Kidney epithelial cell (primary cell): Measurements from ENCODE around the gene DPF3. TPM values are rescaled to one million over a fixed set of nuclear protein-coding genes. Genes with fewer than 3 reads are reported as not detected.

ENCODE experiments used
- DNase-seq: peaks from one replicate; pipeline ENCODE4 v3.0.0-alpha.2; 2010; ENCODE audit warnings: low read depth
- H3K27me3 ChIP-seq: 2 replicates; pipeline ENCODE4 v1.6.0; 2011; ENCODE audit warnings: low read length; ENCODE audit not compliant: control insufficient read depth, insufficient read depth
- H3K36me3 ChIP-seq: 2 replicates; pipeline ENCODE4 v1.5.1; 2011; ENCODE audit warnings: low read length; ENCODE audit not compliant: control insufficient read depth, insufficient read depth
- H3K4me3 ChIP-seq: 2 replicates; pipeline ENCODE4 v1.5.1; 2011; ENCODE audit warnings: low read depth, mild to moderate bottlenecking, control low read depth, low read length
- CTCF ChIP-seq: IDR thresholded peaks from 2 replicates; pipeline ENCODE4 v1.5.1; 2011; ENCODE audit warnings: mild to moderate bottlenecking, moderate library complexity, low read length, control low read depth, inconsistent platforms; ENCODE audit not compliant: insufficient read depth, poor library complexity, severe bottlenecking
- total RNA-seq: library from RNA; depleted of rRNA; stranded (reverse); fragments of >200 nt; gene quantifications from 2 replicates; pipeline ENCODE4 v1.2.3, GENCODE V29; 2015

Gene DPF3
- total RNA-seq, 1 donor from 2014 or later, result 0.79 TPM

- no peak overlapping the region for H3K4me3 ChIP-seq
- no peak for TF ChIP-seq CTCF
- DNase-seq, result peak; percentile 60
These were observed 278.3 kb downstream of the DPF3 start for GRCh38 chr14:72615451-72616121.

GRCh38 chr14:72614891-72615415 lies 278.9 kb downstream of the DPF3 start:
- no peak for DNase-seq
- Histone ChIP-seq H3K27me3 (no peaks in the 10 kb centered on the region), H3K4me3 (no peak overlapping the region), H3K36me3 (no peaks in the 10 kb centered on the region)
- TF ChIP-seq CTCF, result no peak

More at GRCh38 chr14:72615451-72616121, 278.3 kb downstream of the DPF3 start:
- Histone ChIP-seq H3K36me3 (no peaks in the 10 kb centered on the region), H3K27me3 (no peaks in the 10 kb centered on the region)

GRCh38 chr14:72614365-72614764 lies 279.5 kb downstream of the DPF3 start:
- DNase-seq, result no peak
- Histone ChIP-seq H3K36me3 (no peaks in the 10 kb centered on the region), H3K4me3 (no peak overlapping the region), H3K27me3 (no peaks in the 10 kb centered on the region)
- no peak for TF ChIP-seq CTCF

GRCh38 chr14:72613975-72614319 lies 280.0 kb downstream of the DPF3 start:
- Histone ChIP-seq H3K4me3 (no peak overlapping the region), H3K36me3 (no peaks in the 10 kb centered on the region), H3K27me3 (no peaks in the 10 kb centered on the region)
- no peak for DNase-seq
- no peak for TF ChIP-seq CTCF

GRCh38 chr14:72613231-72613974 lies 280.5 kb downstream of the DPF3 start:
- TF ChIP-seq CTCF, result no peak
- H3K36me3 ChIP-seq, result no peaks in the 10 kb centered on the region
- DNase-seq, result no peak

More at GRCh38 chr14:72613231-72613974, 280.5 kb downstream of the DPF3 start:
- H3K27me3 ChIP-seq, result no peaks in the 10 kb centered on the region
- no peak overlapping the region for H3K4me3 ChIP-seq
